A673 (cell line): ENCODE data around the gene CHRND. TPM values are rescaled to one million over a fixed set of nuclear protein-coding genes. Genes with fewer than 3 reads are reported as not detected.

Experiments
- BruUV-seq: library from RNA; stranded (reverse); fragments of 400-500 nt; replicated peaks from 2 replicates; lab custom pipeline; 2021; lab: Mats Ljungman, UMichigan
- CTCF ChIA-PET: fragments of 300-600 bp; sonication (Branson Sonifier 250); formaldehyde crosslinking; loops from one replicate; lab custom pipeline; 2022; ENCODE audit warnings: antibody characterized with exemption; lab: Charles Lee
- POLR2A ChIA-PET: fragments of 300-600 bp; sonication (Branson Sonifier 250); formaldehyde crosslinking; loops from one replicate; lab custom pipeline; 2022; ENCODE audit warnings: antibody characterized with exemption; ENCODE audit not compliant: low non-redundant PET; lab: Charles Lee
- DNase-seq: peaks from one replicate; pipeline ENCODE4 v3.0.0-alpha.2; 2015; ENCODE audit warnings: low spot score
- H3K27ac ChIP-seq: fragments of 200-600 bp; sonication (generic); 2 replicates; pipeline ENCODE4 v1.5.1; 2016; ENCODE audit warnings: mixed run types, low read depth, mild to moderate bottlenecking, mixed read lengths, antibody characterized with exemption, low read length; ENCODE audit not compliant: poor library complexity, severe bottlenecking
- H3K27me3 ChIP-seq: fragments of 200-600 bp; sonication (generic); replicated peaks from 2 replicates; pipeline ENCODE4 v1.6.1; 2017; ENCODE audit warnings: mixed run types, low read depth, mild to moderate bottlenecking, mixed read lengths, antibody characterized with exemption, low read length; ENCODE audit not compliant: insufficient read depth, poor library complexity
- H3K36me3 ChIP-seq: fragments of 200-600 bp; sonication (generic); 2 replicates; pipeline ENCODE4 v1.6.1; 2016; ENCODE audit warnings: mixed run types, mild to moderate bottlenecking, mixed read lengths, antibody characterized with exemption, low read length; ENCODE audit not compliant: insufficient read depth, poor library complexity, severe bottlenecking
- H3K4me1 ChIP-seq: fragments of 200-600 bp; sonication (generic); 2 replicates; pipeline ENCODE4 v1.6.1; 2017; ENCODE audit warnings: mixed run types, mild to moderate bottlenecking, mixed read lengths, antibody characterized with exemption, low read length; ENCODE audit not compliant: insufficient read depth, poor library complexity, severe bottlenecking
- H3K4me3 ChIP-seq: fragments of 200-600 bp; sonication (generic); 2 replicates; pipeline ENCODE4 v1.5.1; 2016; ENCODE audit warnings: low read depth, mixed run types, mild to moderate bottlenecking, mixed read lengths, low read length; ENCODE audit not compliant: poor library complexity, severe bottlenecking
- H3K9me3 ChIP-seq: fragments of 200-600 bp; sonication (generic); 2 replicates; pipeline ENCODE4 v1.6.1; 2016; ENCODE audit warnings: mixed run types, low read depth, mild to moderate bottlenecking, mixed read lengths, antibody characterized with exemption, low read length; ENCODE audit not compliant: poor library complexity, severe bottlenecking
- EZH2 ChIP-seq: fragments of 200-600 bp; sonication (generic); IDR thresholded peaks from 2 replicates; pipeline ENCODE4 v1.6.1; 2017; ENCODE audit warnings: borderline replicate concordance, low read depth, mild to moderate bottlenecking, mixed read lengths, antibody characterized with exemption, low read length; ENCODE audit not compliant: poor library complexity, severe bottlenecking
- intact Hi-C: fragments of 100-400 bp; cut with micrococcal nuclease; formaldehyde crosslinking; loops from one replicate; pipeline ENCODE4 v1.10.0; 2022; ENCODE audit not compliant: unreplicated experiment
- total RNA-seq: library from RNA; stranded (reverse); gene quantifications from 2 replicates; pipeline ENCODE4 v1.2.3, GENCODE V29; 2021
- TF ChIP-seq, protein P1 (sequence below): fragments of 300-800, 200-600 bp; sonication (generic); conservative IDR thresholded peaks from 2 replicates; pipeline ENCODE4 v1.5.1; 2017; ENCODE audit warnings: low read depth, mild to moderate bottlenecking, antibody characterized with exemption, low read length, moderate library complexity, mixed read lengths

The CHRND gene
- total RNA-seq, 1 experiment from 2014 or later, result not detected

DNA sequence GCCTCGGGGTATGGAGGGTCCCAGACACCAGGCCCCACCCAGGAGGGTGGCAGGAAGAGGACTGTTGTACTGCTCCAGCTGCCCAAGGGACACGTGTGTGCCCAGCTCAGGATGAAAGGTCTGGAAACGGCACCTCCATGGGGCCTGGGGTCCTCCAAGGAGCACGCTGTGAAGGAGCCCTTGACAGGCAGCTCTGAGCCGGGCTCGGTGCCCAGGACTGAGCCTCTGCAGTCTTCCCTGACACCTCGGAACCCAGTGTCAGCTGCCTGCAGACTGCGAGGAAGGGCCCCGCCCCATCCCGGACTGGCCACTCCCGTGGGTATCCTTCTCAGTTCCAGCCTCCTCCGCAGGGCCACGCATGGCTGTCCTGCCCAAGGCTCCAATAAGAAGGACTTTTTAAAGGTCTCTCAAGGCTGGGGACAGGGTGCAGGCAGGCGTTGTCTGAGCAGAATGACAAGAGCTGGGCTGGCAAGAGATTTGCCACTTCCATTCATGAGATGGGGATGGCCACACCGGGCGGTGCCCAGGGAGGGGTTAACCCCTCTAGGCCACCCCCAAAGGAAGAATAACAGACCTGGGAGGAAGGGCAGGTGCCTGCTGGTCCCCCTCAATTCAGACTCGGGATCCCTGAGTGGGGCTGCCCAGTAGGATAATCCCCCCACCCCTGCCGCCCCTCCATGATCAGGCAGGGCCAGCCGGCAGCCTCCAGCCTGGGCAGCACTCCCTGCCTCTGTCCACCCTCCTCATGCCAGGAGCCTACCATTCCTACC lies 47.2 kb upstream of the CHRND start:
- TF ChIP-seq EZH2, result no peak
- TF ChIP-seq, protein P1, sequence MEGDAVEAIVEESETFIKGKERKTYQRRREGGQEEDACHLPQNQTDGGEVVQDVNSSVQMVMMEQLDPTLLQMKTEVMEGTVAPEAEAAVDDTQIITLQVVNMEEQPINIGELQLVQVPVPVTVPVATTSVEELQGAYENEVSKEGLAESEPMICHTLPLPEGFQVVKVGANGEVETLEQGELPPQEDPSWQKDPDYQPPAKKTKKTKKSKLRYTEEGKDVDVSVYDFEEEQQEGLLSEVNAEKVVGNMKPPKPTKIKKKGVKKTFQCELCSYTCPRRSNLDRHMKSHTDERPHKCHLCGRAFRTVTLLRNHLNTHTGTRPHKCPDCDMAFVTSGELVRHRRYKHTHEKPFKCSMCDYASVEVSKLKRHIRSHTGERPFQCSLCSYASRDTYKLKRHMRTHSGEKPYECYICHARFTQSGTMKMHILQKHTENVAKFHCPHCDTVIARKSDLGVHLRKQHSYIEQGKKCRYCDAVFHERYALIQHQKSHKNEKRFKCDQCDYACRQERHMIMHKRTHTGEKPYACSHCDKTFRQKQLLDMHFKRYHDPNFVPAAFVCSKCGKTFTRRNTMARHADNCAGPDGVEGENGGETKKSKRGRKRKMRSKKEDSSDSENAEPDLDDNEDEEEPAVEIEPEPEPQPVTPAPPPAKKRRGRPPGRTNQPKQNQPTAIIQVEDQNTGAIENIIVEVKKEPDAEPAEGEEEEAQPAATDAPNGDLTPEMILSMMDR, result no peak
- Histone ChIP-seq H3K9me3 (no peaks in the 10 kb centered on the region), H3K36me3 (no peaks in the 10 kb centered on the region), H3K27me3 (no peaks in the 10 kb centered on the region), H3K27ac (no peak overlapping the region), H3K4me3 (no peak overlapping the region), H3K4me1 (no peaks in the 10 kb centered on the region)
- intact Hi-C loops, result no loop called here
- CTCF ChIA-PET, result no interaction called here
- POLR2A ChIA-PET, result no interaction called here
- no TSS peak for BruUV-seq
- no peak for DNase-seq

DNA sequence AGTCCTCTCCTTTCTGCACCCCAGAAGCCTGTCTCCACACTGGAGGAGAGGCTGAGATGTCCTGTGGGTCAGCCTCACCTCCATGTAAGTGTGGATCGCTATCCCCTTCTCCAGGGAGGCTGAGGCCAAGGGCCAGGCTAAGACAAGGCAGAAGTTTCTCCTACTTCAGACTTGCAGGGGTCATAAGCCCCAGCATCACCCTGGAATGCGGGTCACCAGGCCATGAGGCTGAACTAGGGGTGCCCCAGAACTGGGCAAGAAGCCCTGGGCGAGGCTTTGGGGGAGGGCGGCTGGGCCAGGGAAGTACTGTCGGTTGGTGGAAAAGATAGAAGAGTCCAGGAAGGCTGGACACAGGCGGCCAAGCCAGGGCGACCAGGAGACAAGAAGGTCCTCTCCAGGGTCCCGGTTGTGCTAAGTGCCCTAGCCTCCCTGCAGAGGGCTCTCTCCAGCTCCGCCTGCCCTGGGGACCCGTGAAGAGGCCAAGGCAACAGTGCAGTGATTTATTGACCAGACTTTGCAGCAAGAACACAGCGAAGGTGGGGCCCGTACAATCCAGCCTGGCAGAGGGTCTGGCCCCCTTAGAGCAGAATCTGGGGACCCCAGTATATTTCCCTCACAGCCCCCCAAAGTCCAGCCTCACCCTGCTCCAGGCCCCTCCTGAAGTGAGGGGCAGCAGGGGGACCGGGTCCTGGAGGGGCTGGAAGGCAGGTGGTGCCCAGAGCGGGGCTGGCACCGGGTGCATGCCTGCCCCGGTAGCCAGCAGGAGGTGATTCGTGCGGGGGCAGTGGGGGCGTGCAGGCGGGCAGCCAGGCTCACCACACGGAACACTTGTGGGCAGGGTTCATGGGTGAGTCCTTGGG lies 46.4 kb upstream of the CHRND start:
- ChIA-PET CTCF (no interaction called here), POLR2A (no interaction called here)
- no peak for DNase-seq
- no peak for TF ChIP-seq EZH2
- TF ChIP-seq, protein P1, result no peak
- no peak overlapping the region for H3K27ac ChIP-seq
- peaks cover 6% of the 10 kb centered on the region for H3K27me3 ChIP-seq
- H3K36me3 ChIP-seq, result no peaks in the 10 kb centered on the region
- no peaks in the 10 kb centered on the region for H3K9me3 ChIP-seq
- H3K4me1 ChIP-seq, result no peaks in the 10 kb centered on the region
- H3K4me3 ChIP-seq, result no peak overlapping the region
- BruUV-seq, result no TSS peak
- intact Hi-C loops, result no loop called here

DNA sequence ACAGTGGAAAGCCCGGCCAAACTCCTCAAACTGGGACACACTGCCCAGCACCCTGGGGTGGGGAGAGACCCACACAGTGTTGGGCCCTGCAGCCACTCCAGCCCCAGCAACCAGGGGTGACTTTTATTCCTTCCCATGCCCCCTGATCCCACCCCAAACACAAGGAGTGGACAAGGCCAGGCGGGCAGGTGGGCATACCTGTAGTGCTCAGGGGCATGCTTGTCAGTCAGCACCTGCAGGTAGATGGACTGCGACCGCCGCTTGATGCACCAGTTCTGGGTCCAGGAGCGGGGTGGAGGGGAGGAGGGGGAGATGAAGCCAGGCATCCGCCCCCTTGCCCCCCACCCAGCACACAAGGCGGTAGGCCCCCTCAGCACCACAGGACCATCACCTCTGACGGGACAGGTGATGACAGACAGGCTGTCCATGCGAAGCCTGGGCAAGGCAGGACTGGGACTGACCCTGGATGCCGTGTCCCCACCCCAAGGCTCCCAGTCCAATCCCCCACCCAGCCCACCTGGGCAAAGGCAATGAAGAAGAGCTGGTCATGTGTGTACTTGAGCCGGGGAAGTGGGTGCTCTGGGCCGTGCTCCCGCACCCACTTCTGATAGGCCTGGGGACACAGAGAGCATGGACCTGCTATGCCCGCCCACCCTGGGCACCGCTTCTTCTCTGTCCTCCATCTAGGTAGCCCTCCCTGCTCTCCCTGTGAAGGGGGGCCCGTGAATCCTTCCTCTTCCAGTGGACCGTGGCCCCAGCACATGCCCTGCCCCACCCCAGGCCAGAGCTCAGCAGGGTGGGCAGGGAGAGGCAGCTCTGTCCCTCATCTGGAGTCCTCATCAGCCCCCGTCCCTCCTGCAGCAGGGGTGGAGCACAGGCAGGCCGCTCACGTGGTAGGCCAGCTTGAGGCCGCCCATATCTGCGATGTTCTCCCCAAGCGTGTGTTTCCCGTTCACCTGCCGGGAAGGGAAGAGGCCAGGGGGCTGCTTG lies 45.5 kb upstream of the CHRND start:
- intact Hi-C loops, result no loop called here
- H3K27me3 ChIP-seq, result peaks cover 15% of the 10 kb centered on the region
- H3K4me3 ChIP-seq, result no peak overlapping the region
- no TSS peak for BruUV-seq
- TF ChIP-seq, protein P1, result no peak
- TF ChIP-seq EZH2, result no peak
- ChIA-PET POLR2A (no interaction called here), CTCF (no interaction called here)
- DNase-seq, result no peak
- H3K4me1 ChIP-seq, result no peaks in the 10 kb centered on the region
- no peaks in the 10 kb centered on the region for H3K9me3 ChIP-seq
- H3K27ac ChIP-seq, result no peak overlapping the region
- H3K36me3 ChIP-seq, result no peaks in the 10 kb centered on the region
